Erythroblast (primary cell): ENCODE results near the gene ZNF467.

Source experiments
- GATA1 ChIP-seq: IDR thresholded peaks from 2 replicates; pipeline ENCODE4 v1.6.1; 2011; ENCODE audit warnings: low read depth, mild to moderate bottlenecking, control low read depth, low read length, moderate library complexity
- POLR2A ChIP-seq: IDR thresholded peaks from 2 replicates; pipeline ENCODE4 v1.6.1; 2011; ENCODE audit warnings: mild to moderate bottlenecking, low read length

GRCh38 chr7:149722356-149722957 is 50.9 kb downstream of the ZNF467 start:
- TF ChIP-seq POLR2A (no peak), GATA1 (no peak)
